ENCODE results near the gene BBS9.

Gene BBS9

GRCh38 chr7:33650828-33651227 is 521.5 kb downstream of the BBS9 start:
- no peak for DNase-seq (ENCODE audit: low read depth)

- DNase-seq (ENCODE audit: low read depth): no peak
Measured at GRCh38 chr7:33651998-33652515, 522.7 kb downstream of the BBS9 start.

- DNase-seq (ENCODE audit: low read depth): no peak
Measured at GRCh38 chr7:33654676-33655075, 525.3 kb downstream of the BBS9 start.

Data from T follicular helper cell (primary cell).